AG10803 (cell line): Measurements from ENCODE around the gene UBE2G2.

Experiments used
- DNase-seq: peaks from one replicate; pipeline ENCODE4 v3.0.0; 2010; ENCODE audit warnings: low read depth
- H3K4me3 ChIP-seq: 2 replicates; pipeline ENCODE4 v1.5.1; 2011; ENCODE audit warnings: mild to moderate bottlenecking, low read length, control low read depth
- CTCF ChIP-seq: conservative IDR thresholded peaks from 2 replicates; pipeline ENCODE4 v1.5.1; 2011; ENCODE audit warnings: mild to moderate bottlenecking, low read length, control low read depth, inconsistent platforms

Gene UBE2G2

GRCh38 chr21:44846485-44847260, 45.1 kb upstream of the UBE2G2 start:
- TF ChIP-seq CTCF = no peak
- DNase-seq = peak; percentile 61
- peak overlapping the region; percentile 52 for H3K4me3 ChIP-seq

GRCh38 chr21:44846224-44846484, 44.5 kb upstream of the UBE2G2 start:
- no peak for TF ChIP-seq CTCF
- no peak for DNase-seq
- peak overlapping the region; percentile 52 for H3K4me3 ChIP-seq

- peak overlapping the region; percentile 52 for H3K4me3 ChIP-seq
Measured at GRCh38 chr21:44845418-44846223, 44.0 kb upstream of the UBE2G2 start.

GRCh38 chr21:44844256-44844655, 42.6 kb upstream of the UBE2G2 start:
- TF ChIP-seq CTCF = no peak
- no peak for DNase-seq
- H3K4me3 ChIP-seq = no peak overlapping the region

More at GRCh38 chr21:44845418-44846223, 44.0 kb upstream of the UBE2G2 start:
- TF ChIP-seq CTCF = peak; percentile 39
- DNase-seq = peak; percentile 45

GRCh38 chr21:44842721-44843445, 41.3 kb upstream of the UBE2G2 start:
- no peak for DNase-seq
- H3K4me3 ChIP-seq = no peak overlapping the region
- TF ChIP-seq CTCF = no peak

- no peak overlapping the region for H3K4me3 ChIP-seq
- no peak for TF ChIP-seq CTCF
- no peak for DNase-seq
Measured at GRCh38 chr21:44842087-44842486, 40.5 kb upstream of the UBE2G2 start.
